NCI-H2081 treated with DMSO at 0.1 percent for 48 hours (cell line): ENCODE results near the gene EPHB1.

Experiments
- DNase-seq: peaks from one replicate; lab custom pipeline; 2025; lab: John Stamatoyannopoulos, UW

The EPHB1 gene

DNA sequence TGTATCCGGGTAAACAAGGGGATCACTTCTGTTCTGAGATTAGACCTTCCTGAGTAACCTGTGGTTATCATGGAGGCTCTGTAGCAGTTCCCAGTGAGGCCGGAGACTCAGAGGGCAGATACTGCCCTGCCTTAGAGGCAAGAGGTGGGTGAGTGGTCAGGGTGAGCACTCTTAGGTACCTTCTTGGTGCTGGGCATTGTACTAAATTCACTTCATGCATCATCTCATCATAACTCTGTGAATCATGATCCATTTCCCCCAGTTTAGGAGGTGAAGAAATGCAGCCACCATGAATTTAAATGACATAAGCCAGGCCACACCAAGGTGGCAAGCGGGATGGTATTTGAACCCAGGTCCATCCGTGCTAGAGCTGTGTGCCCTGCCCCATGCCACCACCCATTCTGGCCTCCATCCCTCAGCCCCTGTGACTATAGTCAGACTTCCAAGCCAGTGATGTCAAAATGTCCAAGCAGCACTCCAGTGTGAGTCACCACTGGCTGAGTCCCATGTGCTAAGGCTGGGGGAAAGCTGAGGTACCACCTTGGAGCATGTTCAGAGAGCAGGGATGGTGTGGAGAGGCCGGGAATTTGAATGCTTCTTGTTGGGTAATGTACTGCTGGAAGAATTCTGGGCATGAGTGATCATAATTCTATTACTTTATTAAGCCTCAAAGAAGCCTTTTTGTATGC lies 88.8 kb downstream of the EPHB1 start:
- DNase-seq, result no peak

DNA sequence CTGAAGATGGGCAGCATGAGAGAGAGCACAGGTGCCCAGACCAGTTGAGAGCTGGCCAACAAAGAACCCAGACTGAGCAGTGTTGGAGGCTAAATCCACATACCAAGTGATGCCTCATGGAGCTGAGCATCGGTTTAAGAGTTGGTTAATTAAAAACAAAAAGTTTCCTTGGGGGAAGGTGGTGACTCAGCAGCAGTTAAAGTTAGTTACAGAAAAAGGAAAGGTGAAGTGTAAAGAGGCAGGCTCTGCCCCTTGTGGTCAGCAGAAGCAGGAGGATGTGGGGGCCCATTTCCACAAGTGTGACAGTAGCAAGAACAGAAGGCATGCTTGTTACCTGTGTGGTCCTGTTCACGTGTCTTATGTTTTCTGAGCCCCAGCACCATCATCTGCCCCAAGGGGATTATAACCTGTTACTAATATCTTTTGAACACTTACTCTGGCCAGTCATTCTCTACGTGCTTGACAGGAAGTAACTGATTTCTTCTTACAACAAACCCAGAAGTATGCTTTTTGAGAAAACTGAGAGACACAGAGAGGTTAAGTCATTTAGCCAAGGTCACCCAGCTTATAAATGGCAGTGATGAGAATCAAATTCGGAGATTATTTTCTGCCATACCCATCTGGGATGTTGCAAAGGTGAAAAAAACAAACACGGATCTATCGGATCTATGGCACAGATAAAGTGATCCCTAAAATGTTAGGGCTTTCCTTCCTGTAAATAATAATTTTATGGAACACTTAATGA lies 91.0 kb downstream of the EPHB1 start:
- no peak for DNase-seq

DNA sequence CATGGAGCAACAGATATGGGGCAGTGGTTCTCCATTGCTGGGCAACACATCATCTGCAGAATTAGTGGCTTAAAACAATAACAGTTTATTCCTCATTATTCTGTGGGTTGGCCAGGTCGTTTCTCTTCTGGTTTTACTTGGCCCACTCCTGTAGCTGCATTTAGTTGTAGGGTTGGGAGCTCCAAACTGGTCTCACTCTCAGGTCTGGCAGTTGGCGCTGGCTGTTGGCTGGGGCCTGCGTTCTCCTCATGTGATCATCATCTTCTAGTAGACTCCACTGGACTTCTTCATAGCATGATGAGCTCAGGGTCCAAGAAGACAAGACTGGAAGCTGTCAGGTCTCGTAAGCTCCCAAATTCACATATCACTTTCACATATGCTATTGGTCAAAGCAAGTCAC lies 91.9 kb downstream of the EPHB1 start:
- DNase-seq, result no peak

DNA sequence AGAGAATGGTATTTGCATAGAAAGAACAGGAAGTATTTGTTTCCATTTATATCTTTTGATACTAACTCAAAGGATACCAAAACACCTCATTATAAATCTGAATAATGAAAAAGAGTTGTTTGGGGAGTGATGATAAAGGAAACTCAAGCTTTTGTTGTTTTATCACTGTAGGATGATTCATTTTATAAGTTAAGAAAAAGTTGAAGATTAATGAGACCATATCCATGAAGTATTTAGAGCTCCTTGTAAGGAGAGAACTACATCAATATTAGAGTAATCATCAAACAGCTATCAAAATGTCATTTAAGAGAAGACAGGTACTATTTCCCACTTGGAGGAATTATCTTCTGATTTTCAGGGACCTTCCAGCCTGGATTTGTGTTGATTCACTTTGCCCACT lies 92.5 kb downstream of the EPHB1 start:
- DNase-seq, result no peak

DNA sequence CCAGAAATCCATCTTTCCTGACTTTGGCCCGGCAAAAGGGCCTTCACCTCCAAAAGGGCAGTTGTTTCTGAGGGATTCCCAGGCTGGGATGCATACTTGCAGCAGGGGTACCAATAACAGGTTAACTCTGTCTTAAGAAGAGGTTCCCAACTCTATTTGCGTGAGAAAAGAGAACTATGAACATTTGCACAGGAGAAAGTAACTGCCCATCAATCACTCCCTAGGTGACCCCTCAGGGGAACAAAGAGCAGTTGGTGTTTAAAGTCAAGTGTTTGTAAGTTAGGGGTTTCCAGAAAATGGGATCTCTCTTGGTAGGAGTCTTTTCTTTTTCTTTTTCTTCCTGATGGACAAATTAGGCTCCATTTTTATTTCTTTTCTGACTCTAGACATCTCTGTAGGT lies 97.3 kb downstream of the EPHB1 start:
- DNase-seq, result no peak

DNA sequence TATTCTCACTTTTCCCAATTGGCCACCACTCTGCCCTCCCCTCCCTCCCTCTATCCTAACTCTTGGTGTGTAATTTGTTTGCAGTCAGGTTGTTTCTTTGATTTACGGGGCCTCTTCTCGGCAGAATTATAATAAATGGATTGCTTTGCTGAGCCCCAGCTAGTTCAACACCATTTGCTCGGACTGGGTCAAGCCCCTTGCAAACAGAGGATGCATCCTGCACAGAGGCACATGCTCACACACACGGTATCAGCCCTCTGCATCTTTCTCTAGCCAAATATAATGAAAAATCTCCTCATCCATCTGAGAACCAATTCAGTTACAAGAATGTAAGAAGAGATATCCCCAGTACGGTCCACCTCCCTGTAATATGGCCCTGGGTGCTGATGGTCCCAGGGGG lies 97.7 kb downstream of the EPHB1 start:
- DNase-seq, result no peak

DNA sequence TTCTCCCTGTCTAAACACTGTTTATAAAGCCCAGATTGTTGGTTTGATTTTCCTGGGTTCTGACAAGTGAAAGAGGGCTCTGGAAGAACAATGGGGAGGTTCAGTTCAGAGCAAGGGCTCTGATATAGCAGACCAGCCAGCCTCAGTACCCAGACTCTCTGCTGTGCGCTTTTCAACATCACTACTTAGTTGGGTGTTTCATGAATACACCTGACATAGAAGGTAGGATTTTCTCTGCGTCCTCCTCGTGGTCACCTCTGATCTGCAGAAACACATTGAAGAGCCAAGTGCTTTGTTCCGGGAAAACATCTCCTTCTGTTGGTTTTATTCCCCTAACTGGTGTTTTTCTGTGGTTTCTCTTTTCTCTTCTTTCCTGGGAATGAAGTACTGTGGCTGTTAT lies 99.5 kb downstream of the EPHB1 start:
- no peak for DNase-seq

DNA sequence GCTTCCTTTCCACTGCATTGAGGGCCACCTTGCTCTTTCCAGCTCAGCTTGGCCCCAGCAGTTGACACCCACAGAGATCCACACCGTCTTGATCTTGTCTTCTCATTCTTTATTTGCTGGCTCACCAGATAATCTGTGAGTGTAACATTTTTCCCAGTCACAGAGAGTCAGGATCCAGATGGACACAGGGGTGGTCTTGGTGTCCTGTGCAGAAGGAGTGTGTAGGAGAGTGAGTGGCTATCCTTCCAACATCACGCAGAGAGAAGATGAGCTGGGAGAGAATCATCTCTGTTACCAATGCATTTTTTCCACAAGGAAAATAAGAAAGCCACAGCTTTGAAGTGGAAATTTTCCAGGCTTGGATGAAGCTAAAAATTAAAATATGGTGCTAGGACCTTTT lies 100.1 kb downstream of the EPHB1 start:
- no peak for DNase-seq

DNA sequence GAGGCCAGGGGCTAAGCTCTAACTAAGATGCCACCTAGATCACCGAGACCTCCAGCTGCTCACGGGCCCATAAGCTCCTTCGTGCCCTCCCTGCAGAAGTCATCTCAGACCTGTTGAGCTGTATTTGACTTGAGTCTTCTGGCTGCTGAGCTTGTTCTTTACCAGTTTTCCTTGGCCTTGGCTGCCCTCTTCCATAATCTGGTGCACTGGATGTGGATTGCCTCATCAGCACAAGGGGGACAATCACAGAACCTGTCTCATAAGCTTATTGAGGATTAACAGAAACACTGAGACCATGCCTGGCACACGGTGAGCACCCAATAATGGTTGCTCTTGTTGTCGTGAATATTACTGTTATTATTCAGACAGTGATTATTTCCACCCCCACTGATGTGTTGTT lies 101.1 kb downstream of the EPHB1 start:
- no peak for DNase-seq

DNA sequence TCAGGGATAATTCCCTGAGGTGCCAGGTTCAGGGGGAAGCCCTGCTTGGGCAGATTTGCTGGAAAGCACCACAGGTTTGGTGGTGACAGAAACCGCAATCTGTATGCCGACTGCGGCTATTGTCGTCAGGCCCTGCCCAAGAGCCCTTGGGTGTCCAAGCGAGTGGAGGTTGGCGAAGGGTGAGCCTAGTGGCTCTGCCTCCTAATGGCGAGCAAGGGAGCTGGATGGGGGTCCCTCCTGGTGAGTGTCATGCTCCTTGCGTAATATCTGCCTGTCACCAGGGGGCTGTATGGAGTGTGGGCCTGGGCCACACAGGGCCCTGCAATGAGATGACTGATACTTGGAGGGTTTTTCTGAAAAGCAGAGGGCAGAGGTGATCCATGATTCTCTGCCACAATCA lies 101.6 kb downstream of the EPHB1 start:
- DNase-seq, result no peak

DNA sequence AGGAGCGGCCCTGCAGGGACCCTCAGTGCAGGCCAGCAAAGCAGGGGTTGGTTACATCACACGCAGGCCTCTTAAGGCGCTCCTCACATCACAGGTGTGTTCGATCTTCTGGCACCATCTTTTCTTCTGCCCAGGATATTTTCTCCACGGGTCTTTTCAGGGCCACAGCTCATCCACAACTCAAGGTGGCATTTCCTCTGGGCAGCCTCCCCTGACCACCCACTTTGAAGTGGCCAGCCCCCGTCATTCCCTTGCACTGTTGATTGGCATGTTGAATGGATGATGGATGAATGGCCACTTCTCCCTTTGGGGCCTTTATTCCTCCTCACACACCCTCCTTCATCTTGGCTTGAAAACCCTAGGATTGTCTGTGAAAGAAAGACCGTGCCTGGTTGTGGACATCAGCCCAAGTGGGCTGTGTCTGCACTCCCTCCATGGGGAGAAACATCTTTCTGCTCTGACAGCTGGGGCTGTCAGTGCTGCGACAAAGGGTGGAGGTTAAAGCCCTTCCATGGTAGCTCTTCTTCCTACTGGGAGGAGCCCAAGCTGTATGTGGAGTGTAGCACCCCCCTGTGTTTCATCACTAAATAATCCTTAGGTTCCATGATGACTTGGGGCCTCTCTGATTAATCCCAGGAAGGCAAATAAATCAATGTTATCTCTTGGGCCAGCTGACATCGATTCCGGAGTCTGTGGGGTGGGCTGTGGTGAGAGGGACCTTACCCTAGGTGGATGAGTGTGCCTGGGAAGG lies 102.5 kb downstream of the EPHB1 start:
- no peak for DNase-seq

DNA sequence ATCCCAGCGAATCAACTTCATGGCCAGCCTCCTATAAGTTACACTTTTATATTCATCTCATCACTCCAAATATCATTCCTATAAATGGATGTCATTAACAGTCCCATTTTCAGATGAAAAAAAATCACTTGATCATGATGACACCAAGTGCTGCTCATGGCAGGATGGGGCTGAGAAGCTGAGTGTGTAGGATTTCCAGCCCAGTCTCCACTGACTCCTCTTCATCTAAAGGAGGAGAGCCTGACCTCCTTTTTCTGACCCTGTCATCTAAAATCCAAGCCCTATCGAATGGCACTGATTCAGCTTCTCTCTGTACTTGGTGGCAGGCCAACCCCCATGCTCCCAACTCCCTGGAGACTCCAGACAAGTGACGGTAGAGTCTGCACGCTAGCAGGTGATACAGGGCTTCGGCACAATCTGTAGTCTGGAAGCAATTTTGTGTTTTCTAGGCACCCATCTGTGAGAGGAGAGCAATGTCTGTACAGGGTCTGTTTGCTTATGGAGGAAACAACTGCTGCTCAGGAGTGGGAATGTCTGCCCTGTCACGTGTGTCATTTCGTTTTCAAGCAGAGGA lies 103.2 kb downstream of the EPHB1 start:
- no peak for DNase-seq

DNA sequence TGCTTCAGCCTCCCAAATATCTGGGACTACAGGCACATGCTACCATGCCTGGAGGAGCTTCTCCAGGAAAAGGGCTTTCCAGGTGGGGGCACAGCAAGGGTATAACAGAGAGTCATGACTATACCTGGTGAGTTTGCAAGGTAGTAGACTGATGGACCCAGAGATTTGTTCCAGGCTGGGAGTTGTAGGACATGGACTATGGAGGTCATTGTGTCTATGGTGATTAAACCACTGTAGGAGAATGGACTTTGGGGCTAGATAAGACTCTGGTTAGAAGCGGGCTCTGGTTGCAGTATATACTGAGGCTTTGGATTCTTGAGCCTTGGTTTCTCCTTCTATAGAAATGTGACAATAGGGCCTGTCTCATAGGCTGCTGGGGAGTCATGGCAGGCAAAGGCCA lies 104.7 kb downstream of the EPHB1 start:
- no peak for DNase-seq

DNA sequence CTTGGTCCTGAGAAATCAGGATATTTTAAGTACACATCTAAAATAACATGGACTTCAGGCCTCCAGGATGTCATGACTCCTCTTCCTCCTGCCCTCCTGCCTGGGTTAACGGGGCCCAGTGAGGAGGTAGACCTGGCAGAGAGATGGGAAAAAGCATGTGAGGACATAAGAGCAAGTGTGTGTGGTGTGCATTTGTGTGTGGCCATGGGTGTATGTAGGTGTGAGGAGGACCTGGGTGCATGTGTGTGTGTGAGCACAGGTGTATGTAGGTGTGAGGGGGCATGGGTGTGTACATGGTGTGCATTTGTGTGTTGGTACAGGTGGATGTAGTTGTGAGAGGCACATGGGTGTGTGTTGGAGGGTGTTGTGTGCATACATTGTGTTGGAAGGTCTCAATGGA lies 105.4 kb downstream of the EPHB1 start:
- DNase-seq, result no peak

DNA sequence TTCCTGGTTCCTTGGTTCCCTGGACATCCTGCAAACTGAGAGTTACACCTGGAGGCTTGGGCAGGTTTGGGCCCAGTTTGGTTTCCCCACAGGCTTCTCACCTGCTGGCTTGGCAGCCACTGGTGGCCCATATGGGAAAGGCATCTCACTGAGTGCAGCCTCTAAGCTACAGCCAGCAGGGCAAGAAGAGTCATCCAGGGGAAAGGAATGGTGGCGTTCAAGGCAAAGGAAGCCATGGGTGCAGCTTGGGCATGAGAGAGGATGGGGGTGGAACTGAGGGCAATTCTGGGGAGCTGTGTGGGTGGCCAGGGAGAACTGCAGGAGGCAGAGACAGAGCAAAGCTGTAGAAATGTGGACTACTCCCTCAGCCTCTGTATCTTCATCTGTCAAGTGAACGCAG lies 106.4 kb downstream of the EPHB1 start:
- DNase-seq, result no peak

DNA sequence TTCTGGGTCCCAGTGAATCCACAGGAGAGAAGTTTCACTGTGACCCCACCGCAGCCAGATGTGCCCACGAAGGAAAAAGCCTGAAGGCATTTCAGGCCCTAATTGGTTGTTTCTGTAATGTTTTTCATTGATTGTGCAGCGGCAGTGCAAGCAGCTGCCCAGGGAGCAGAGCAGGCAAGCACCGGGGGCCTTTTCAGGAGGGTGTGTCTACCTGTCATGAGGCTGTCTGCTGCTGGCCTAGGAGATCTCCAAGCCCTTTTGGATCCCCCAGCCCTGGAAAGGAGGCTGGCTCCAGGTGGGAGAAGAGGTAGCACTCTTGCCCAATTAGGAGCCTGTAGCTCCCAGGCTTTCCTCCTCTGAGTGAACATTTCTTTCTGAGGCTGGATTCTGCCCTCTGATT lies 108.8 kb downstream of the EPHB1 start:
- DNase-seq, result no peak

DNA sequence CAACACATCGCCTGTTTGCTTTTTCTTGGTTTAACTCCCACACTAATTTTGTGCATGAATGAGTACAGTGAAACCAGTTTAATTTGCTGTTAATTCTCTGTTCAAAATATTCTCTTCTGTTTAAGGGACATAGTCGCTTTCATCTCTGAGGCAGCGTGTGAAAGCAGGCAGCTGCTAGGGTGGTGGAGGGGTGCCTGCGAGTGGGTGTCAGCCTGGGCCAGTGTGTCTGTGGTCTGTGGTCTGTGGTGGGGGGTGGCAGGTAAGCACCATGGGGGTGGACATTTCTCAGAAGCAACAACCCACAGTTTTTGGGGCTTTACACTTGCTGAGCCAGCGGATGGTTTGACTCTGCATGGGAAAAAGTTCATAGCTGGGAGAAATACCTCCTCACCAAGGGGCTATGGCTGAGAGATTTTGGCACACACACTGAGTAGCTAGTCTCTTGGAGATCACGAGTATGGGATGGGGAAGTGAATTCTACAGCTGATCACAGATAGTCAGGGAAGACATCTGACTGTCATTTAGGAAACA lies 109.2 kb downstream of the EPHB1 start:
- DNase-seq, result no peak

DNA sequence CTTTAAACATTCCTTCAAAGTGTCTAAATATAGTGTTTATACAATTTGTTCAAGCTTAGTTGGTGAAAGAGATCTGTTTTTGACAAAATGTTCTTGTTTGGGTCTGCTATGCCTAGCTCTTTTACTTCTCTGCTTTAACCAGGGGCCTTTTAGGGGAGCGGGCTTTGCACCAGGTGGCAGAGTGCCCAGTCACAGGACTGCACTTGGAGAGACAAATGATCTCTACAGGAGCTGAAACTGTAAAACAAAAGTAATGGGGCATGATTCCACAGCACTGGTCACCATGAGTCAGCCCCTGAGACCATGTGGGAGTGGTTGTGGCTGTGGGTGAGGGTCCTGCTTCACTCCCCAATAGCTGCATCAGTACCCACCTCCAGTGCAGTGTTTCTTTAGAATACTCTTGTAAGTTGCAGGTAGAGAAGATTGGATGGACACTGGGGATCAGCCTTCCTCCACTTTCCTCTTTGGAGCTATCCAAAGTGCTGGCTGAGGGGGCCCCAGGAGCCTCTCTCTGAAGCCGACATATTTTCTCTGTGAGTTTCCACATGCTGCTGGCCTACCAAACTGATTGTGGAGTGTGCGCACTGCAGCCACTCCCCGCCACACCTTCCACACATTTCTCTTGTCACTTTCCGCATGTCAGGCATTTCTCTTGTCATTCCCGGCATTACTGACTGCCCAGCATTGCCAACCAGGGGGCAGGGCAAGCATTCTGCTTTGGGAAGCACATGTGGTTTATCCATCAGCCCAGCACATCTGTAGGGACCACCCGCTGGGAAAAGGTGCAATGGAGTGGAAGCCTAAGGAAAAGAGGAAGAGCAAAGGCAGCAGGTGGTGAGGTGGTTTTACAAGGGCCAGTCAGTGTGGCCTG lies 110.0 kb downstream of the EPHB1 start:
- no peak for DNase-seq

DNA sequence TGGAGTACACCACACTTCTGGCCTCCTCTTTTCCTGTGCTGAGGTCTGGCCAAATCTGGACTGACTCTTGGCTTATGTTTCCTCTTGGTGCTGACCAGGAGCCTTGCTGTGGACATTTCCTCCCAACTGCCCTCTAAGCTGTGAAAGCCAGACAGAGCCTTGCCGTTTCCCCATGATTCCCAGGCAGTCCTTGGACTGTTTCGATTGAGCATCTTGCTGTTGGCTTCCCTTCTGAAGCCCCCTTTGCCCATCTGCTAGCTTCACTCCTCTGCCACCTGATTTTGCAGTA lies 110.5 kb downstream of the EPHB1 start:
- DNase-seq, result no peak

DNA sequence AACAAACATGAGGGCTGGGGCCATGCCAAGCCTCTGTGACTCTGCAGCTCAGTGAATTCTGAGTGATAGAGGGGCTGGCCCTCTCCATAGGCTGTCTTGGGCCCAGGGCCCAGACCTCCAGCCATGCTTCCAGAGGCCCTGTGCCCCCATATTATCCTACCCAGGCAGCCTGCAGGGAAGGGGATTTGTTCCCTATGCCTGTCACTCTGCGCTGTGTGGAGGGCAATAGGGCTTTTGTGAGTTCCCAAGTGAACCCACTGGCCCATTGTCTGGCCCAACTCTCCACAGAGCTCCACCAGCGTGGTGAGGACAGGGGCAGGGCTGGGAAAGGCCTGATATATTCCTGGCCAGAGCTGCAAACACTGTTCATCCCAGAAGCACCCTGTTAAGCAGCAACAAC lies 113.2 kb downstream of the EPHB1 start:
- DNase-seq, result no peak

DNA sequence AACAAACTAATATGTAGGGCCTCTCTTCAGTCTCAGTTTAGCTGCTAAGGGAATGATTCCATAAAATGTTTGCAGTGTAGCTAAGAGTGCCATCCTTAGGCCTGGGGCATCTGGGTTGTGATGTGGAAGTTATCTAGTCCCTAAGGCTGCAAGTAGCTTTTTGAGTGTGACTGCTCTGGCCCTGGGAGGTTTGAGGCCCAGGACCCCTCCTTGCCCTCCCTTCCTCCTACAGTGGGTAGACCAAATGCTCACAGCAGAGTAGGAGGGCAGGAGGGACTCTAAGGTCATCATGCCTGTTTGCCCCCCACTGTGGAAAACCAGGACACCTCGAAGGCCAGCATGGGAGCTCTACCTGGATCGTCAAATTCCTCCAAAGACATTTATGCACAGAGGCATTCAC lies 115.0 kb downstream of the EPHB1 start:
- DNase-seq, result no peak
